ENCODE data around the gene GPR3.
"Not testable (repeated sequence)": the region's sequence is repeated elsewhere in the genome, so short reads cannot be mapped to it uniquely, and the experiment has no call there.

GPR3 gene

DNA sequence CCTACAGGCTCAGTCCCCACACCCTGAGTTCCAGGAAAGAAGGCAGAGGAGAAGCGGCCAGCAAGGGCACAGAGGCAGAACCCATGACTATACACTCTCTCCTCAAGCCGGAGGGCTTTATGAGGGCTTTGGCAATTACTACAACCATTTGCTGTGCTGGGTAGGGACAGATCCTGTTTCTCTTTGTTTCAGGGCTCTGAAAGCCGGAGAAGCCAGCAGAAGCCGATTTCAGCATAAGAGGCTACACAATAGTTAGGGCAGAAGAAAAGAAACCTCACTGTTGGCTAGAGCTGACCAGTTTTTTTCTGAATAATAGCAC is 13.9 kb downstream of the GPR3 start:
- DNase-seq: no peak
- TF ChIP-seq POLR2A (IDR thresholded peaks at IDR 0.05; ENCODE audit: low read length) (no peak), GATA1 (IDR thresholded peaks at IDR 0.05; ENCODE audit: low read depth, low read length) (no peak)

DNA sequence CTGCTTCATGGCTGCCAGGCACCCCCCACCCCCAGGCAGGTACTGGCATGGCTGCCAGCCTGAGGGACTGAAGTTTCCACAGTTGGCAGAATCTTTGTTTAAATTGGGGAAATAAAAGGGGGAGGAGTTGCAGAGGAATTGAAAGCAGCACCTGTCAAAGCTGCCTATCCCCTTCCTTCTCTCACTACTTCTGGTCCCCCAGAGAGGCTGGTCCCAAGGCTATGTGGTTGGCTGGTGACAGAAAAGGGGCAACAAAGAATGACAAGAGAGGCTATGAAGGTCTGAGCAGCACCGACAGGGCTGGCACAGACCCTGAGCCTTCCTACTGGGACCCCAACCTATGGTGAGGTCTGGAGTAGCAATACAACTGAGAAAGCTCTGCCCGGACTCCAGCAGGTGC is 14.4 kb downstream of the GPR3 start:
- DNase-seq: not testable (repeated sequence)

DNA sequence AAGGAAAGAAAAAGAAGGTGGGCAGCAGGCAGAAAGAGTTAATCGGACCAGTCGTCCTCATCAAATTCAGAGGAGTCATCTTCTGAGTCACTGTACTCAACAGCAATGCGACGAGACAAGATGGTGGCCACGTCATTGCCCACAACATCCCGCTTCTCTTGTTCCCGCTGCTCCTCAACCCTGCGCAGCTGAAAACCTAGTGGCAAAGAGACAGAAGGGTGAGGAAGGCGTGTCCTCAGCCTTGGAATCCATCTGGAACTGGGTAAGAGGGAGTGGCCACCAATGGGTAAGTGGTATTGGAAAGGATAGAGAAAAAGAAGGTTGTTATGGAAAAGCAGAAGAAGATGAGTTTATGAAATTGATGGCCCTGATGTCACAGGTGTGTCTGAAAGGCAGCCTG is 15.7 kb downstream of the GPR3 start:
- DNase-seq: no peak
- TF ChIP-seq POLR2A (IDR thresholded peaks at IDR 0.05; ENCODE audit: low read length): no peak
- TF ChIP-seq GATA1 (IDR thresholded peaks at IDR 0.05; ENCODE audit: low read depth, low read length): no peak

DNA sequence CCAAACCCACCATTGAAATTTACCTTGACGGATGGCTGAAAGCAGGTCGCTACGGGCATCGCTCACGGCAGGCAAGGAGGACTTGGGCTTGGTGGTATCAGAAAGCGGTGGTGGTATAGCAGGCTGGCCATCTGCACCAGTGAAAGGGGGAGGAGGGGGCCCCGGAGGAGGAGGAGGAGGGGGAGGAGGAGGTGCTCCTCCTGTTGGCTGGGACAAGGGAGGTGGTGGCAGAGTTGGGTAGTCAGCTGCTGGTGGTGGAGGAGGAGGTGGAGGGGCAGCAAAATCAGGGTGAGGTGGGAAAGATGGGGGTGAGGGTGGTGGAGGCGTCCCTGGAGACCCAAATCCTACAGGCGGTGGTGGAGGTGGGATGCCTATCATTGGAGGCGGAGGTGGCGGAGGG is 17.2 kb downstream of the GPR3 start:
- no peak for TF ChIP-seq GATA1 (IDR thresholded peaks at IDR 0.05; ENCODE audit: low read depth, low read length)
- no peak for DNase-seq

DNA sequence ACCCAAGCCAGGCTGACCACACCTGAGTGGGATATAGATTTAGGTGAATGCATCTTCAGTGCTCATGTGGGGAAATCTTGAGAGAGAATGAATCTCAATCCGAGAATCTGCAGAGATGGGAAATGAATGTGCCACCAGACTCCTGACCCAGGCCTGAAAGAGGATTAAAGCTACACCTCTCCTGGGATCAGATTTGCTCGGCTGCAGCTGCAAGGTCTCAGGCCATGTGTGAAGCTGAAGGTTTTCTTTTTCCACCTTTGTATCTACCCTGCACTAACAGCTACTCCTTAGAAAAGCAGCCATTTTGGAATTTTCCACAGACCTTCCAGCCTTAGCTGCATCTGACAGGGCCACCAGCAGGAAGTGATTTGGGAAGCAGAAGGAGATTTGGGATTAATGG is 18.3 kb downstream of the GPR3 start:
- no peak for TF ChIP-seq GATA1 (IDR thresholded peaks at IDR 0.05; ENCODE audit: low read depth, low read length)
- no peak for TF ChIP-seq POLR2A (IDR thresholded peaks at IDR 0.05; ENCODE audit: low read length)
- DNase-seq: no peak

DNA sequence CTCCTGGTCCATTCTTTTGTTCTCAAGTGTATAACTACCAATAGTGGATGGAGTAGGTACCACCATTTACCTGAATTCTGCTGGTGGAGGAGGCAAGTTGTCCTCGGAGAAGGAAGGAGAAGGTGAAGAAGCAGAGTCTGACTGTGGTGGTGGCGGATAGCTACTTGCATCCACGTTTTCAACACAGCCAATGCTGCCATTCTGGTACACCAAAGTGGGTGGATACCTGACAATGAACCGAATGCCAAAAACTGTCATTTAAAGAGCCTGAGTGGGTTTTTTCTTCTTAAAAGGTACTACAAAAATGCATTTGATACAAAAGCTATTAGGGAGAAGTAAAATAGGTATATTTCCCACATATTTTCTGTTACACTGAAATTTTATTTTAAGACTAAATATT is 20.1 kb downstream of the GPR3 start:
- TF ChIP-seq POLR2A (IDR thresholded peaks at IDR 0.05; ENCODE audit: low read length): no peak
- TF ChIP-seq GATA1 (IDR thresholded peaks at IDR 0.05; ENCODE audit: low read depth, low read length): no peak
- no peak for DNase-seq

DNA sequence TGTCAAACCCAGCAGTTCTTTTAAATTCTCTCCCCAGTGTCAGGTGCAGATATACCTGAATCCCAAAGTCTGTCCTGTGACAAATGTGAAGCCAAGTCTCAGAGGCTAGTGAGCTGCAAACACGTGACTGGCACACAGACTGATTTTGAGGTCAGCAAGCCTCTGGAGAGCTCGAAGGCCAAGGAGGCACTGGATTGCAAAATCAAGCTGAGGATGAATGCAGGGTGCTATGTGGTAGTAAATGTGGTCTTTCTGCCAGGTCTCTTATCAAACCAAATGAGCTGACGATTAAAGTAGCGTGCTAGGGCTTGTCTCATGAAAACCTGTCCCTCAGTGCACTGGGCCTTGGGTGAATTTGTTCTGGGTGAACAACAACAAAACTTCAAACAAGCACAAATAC is 20.6 kb downstream of the GPR3 start:
- TF ChIP-seq GATA1 (IDR thresholded peaks at IDR 0.05; ENCODE audit: low read depth, low read length) (no peak), POLR2A (IDR thresholded peaks at IDR 0.05; ENCODE audit: low read length) (no peak)
- no peak for DNase-seq

DNA sequence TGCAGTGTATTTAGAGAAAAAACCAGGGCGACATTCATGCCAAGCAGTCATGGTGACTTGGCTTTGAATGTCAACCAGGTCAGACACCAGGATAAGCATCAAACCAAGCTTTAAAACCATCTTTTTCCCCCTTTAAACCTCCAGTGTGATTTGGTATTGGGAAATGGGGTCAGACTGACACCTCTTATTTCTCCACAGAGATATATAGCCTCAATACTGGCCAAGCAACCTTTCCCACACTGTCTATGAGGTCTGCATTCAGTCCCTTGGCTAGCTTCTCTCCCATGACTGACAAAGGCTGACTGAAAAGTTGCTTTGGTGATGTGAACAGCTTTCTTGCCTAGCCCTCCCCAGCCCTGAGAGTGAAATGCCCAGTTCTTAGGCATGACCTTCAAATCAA is 21.7 kb downstream of the GPR3 start:
- DNase-seq: no peak
- no peak for TF ChIP-seq GATA1 (IDR thresholded peaks at IDR 0.05; ENCODE audit: low read depth, low read length)
- TF ChIP-seq POLR2A (IDR thresholded peaks at IDR 0.05; ENCODE audit: low read length): no peak

DNA sequence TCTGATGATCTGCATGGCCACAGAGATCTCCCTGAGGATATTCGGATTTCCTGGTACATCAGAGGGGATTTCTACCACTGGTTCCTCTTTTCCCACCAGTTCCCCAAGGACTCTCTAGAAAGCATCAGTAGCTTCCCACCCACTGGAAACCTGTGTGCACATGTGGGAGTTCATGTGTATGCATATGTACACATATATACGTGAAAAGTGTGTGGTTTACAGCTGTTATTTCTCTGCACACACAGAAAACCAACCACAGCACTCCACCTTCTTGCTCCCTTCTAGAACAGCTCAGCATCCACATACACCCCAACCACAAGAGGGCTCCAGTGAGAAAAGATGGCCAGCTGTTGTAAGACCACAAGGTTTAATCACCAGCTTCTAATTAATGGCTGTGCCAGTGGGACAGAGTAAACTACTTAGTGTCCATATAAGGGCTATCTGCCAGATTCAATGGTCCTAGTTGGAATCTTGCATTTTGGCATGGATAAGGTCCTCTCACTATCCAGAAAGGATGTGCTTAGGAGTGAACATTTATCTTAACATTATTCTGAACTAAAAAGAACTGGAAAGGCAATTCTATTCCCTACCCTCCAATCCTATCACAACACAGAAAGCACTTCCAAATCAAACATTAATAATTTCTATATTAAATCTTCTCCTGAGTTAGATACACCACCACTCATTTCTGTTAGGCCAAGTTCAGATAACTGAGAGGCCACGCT is 24.1 kb downstream of the GPR3 start:
- peak in 1 of 2 experiments; percentile 87 for DNase-seq
- TF ChIP-seq POLR2A (IDR thresholded peaks at IDR 0.05; ENCODE audit: low read length) (no peak), GATA1 (IDR thresholded peaks at IDR 0.05; ENCODE audit: low read depth, low read length) (no peak)

DNA sequence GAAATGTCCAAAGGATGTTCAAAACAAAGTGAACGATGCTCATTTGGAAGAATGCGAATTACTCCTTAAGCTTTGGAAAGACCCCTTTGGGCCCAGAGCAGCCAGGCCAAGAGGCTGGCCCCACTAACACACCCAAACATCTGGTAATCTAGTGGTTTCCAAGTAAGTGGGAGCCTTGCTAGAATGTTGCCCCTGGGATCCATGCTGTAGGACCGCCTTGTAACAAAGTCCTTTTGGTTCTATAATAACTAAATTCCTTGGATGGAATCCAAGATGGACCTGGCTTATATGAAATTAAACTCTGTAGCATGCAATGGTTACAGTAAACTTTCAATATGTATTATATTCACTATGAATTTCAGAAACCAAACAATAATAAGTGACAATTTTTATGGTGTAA is 25.3 kb downstream of the GPR3 start:
- TF ChIP-seq GATA1 (IDR thresholded peaks at IDR 0.05; ENCODE audit: low read depth, low read length): no peak
- no peak for TF ChIP-seq POLR2A (IDR thresholded peaks at IDR 0.05; ENCODE audit: low read length)
- no peak for DNase-seq

DNA sequence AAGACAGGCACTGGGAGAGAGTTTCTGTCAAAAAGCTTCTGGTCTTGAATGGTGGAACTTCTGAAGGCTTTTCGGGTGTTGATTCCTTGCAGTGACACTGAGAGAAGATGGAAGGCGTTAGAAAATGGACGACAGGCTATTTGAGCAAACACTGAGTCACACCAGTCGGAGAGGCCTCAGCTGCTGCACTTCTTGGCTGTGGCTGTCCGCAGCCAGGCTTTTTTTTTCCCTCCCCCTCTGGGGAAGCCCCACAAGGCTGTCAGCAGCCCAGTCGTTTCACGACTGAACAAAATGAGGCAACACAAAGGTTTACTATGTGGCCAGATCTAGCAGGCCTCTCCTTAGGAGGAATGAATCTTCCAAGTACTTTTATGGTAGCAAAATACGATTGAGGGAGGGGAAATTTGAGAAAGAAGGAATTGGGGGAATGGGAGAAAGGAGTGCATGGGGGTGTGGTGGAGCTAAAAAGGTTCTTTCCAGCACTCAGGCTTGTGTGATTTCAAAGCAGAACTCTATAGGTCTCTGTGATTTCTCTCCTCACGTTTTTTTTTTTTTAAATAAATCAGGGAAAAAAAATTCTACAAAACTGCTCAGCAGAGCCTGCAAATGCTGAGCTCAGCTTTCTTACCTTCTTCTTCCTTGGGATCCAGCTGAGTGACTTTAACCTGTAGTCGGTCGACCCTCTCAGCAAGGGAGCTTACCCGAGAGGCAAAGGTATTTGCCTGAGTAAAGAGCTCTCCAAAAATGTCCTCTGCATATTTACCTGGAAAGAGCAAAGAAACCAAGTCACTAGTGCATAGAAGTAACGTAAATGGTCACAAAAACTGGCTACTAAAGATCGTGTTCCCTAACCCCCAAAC is 26.1 kb downstream of the GPR3 start:
- TF ChIP-seq POLR2A (IDR thresholded peaks at IDR 0.05; ENCODE audit: low read length) (no peak), GATA1 (IDR thresholded peaks at IDR 0.05; ENCODE audit: low read depth, low read length) (no peak)
- no peak for DNase-seq

DNA sequence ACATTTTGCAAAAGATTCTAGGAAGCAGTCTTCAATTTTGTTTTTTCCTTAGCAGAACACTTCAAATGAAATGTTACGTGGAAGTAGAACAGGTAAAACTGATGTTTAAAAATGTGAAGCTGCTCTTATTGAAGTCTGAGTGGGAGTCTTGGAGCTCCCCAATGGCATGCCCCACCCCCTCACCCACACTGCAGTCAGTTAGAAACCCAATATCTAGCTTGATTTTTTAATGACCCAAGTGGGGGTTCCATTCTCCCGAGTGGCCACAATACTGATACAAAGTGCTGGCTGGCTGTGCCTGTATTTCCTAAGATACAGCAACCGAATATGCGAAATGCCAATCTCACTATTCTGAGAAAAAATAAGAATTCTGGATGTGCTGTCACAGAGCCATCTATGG is 31.3 kb downstream of the GPR3 start:
- DNase-seq: no peak
- TF ChIP-seq POLR2A (IDR thresholded peaks at IDR 0.05; ENCODE audit: low read length) (no peak), GATA1 (IDR thresholded peaks at IDR 0.05; ENCODE audit: low read depth, low read length) (no peak)

DNA sequence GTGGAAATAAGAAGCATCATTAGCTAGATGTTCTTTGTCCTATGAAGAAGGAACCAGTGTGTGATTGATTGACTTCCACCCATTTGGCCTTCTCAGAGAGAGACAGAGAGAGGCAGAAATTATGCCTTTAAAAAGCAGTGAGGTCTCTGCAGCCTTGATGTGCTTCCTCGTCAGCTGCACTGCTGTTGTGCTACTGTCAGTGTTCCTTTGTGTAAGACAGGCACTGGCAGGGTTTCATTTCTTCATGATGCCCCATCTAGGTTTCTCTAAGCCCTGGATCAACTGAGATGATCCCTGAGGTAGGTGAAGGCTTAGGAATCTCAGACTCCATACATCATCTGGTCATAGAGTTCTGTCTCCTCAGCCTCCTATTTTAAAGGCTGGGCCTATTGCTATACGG is 34.9 kb downstream of the GPR3 start:
- DNase-seq: no peak

DNA sequence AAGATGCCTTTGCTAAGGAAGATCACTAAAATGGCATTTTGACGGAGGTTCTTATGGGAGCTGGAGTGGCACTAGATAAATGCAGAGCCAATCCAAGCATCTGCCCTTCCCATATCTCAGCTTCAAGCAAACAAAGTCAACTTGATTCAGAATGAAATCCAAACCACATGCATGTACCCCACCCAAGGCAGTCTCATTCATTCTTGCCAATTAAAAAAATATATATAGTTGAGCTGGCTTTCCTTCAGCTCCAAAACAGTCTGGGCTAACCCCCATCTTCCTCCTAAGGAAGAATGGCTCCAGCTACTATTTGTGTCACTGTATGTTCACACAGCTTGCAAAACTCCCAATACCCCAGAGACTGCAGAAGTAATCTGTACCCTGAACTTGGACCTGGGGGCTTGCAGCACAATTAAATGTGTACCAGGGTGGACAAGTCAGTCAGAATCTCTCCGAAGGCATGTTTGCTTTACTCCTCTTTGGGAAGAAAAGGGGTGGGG is 35.4 kb downstream of the GPR3 start:
- DNase-seq: no peak
- no peak for TF ChIP-seq POLR2A (IDR thresholded peaks at IDR 0.05; ENCODE audit: low read length)
- TF ChIP-seq GATA1 (IDR thresholded peaks at IDR 0.05; ENCODE audit: low read depth, low read length): no peak

More for the DNA sequence above, 34.9 kb downstream of the GPR3 start:
- no peak for TF ChIP-seq GATA1 (IDR thresholded peaks at IDR 0.05; ENCODE audit: low read depth, low read length)
- TF ChIP-seq POLR2A (IDR thresholded peaks at IDR 0.05; ENCODE audit: low read length): no peak
